AG09319 (cell line): ENCODE measurements around the gene SNRNP70.
"Not testable (repeated sequence)": the region's sequence is repeated elsewhere in the genome, so short reads cannot be mapped to it uniquely, and the experiment has no call there.

Experiments
- DNase-seq: peaks from one replicate; pipeline ENCODE4 v3.0.0-alpha.2; 2010; ENCODE audit warnings: low read depth; ENCODE audit errors: extremely low read depth
- TF ChIP-seq, protein P1 (sequence below): IDR thresholded peaks from 2 replicates; pipeline ENCODE4 v1.5.1; 2011; ENCODE audit warnings: low read depth, mild to moderate bottlenecking, inconsistent platforms, low read length, moderate library complexity

Gene SNRNP70, protein sequence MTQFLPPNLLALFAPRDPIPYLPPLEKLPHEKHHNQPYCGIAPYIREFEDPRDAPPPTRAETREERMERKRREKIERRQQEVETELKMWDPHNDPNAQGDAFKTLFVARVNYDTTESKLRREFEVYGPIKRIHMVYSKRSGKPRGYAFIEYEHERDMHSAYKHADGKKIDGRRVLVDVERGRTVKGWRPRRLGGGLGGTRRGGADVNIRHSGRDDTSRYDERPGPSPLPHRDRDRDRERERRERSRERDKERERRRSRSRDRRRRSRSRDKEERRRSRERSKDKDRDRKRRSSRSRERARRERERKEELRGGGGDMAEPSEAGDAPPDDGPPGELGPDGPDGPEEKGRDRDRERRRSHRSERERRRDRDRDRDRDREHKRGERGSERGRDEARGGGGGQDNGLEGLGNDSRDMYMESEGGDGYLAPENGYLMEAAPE

DNA sequence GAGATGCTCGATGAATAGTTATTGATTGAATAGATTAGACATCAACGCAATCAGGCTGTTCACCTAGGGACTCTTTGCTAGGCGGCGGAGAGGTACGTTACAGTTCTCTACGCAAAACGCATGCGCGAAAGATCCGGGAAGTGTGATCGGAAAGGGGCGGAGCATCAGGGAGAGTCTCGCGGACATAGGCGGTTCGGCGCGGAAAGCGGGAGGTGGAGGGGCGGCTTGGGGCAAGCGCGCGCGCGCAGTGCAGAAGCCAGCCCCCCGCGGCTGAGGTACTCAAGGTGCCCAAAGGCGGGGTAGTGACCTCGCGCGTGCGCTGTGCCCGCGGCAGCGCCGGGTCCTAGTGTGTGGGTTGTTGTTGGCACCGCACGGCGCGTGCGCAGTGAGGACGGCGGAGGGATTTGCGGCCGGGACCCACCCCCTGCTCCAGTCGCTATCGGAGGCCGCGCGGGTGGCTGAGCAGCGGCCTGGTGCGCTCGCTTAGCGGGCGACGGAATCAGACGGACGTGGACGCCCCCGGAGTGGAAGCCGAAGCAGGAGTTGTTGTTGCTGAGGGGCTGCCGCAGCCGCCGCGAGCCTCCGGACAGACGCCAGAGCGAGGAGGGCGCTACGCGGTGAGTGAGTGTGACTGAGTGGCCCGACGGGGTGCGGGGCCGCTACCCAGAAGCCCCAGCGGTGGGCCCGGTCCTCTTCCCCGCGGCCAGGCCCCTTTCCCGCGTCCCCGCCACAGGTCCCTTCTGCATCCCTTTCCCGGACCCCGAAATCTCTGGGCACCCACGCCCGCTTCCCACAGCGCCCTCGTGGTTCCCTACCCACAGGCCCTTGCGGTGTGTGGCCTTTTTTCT, at the start of gene SNRNP70:
Gene SNRNP70, plus strand, starts transcription at position 432 of the 848 bp plus-strand sequence. CDS start 964 bp downstream, outside the sequence.
- TF ChIP-seq, protein P1, sequence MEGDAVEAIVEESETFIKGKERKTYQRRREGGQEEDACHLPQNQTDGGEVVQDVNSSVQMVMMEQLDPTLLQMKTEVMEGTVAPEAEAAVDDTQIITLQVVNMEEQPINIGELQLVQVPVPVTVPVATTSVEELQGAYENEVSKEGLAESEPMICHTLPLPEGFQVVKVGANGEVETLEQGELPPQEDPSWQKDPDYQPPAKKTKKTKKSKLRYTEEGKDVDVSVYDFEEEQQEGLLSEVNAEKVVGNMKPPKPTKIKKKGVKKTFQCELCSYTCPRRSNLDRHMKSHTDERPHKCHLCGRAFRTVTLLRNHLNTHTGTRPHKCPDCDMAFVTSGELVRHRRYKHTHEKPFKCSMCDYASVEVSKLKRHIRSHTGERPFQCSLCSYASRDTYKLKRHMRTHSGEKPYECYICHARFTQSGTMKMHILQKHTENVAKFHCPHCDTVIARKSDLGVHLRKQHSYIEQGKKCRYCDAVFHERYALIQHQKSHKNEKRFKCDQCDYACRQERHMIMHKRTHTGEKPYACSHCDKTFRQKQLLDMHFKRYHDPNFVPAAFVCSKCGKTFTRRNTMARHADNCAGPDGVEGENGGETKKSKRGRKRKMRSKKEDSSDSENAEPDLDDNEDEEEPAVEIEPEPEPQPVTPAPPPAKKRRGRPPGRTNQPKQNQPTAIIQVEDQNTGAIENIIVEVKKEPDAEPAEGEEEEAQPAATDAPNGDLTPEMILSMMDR: no peak
- peak; percentile 100 for DNase-seq

DNA sequence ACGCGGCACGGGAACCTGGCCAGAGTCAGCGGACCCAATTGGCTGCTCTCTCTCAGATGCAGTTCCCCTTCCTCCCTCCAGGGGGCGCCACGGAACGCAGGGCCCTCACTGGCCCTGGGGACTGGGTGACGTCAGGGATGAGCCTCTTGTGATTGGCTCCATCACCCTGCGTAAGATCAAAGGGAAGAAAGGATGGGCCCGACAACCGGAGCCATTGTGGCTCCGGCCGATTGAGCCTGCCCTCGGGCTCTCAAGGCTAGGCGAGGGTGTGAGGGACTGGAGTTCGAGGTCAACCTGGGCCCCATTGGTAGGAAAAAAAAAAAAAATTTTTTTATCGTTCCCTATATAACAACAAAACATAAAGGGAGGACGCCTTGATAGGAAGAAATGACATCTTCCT, 48.4 kb upstream of the SNRNP70 start, which contains the start of gene CGB1:
Gene CGB1, minus strand, starts transcription at position 81 of the 400 bp plus-strand sequence. CDS start 184 bp downstream, outside the sequence.
- DNase-seq: not testable (repeated sequence)

DNA sequence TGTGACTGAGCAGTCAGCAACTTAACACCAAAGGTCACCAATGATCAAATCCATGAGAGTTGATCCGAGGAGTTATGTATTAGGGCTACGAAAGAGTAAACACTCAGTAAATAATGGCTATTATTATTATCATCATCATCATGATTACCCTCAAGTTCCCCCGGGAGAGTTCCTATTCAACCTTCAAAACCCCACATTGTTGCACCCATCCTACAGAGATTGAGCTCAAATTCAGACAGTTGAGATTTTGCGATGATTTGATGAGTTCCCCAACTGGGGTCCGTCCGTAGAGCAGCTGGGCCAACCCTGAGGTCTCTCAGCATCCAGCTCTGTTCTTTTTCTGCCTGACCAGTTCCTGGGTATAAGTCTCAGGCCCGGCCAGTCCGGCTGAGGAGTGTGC, 47.1 kb upstream of the SNRNP70 start:
- not testable (repeated sequence) for DNase-seq

DNA sequence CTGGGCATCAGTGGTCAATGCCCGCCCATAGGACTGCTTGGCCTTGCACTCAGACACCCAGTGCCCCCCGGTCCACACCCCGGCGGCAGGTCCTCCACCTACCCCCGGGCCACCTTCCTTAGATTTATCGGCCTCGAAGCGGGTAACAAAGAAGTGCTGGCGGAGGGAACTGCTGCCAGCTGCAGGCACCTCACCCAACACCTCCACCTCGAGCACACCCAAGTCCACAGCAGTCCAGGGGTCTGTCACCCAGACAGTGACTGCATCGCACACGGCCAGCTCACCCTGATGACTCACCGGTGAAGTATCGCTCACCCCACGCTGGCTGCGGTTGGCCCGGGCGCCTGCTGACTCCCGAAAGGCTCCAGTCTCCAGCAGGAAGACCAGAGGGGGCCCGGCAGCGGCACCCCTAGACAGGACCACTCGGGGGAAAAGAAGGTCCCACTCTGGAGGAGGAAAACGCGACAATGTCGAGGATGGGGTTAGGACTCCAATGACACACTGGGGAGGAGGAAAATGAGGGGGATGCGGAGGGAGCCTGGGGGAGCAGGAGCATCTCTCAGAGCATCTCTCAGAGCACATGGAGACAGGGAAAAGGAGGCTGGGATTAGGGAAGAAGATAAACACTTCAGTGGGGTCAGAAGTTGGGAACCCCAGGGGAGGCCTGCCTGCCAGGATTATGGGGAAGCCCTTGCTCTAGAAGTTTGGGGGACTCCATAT, 46.5 kb upstream of the SNRNP70 start:
- not testable (repeated sequence) for DNase-seq

DNA sequence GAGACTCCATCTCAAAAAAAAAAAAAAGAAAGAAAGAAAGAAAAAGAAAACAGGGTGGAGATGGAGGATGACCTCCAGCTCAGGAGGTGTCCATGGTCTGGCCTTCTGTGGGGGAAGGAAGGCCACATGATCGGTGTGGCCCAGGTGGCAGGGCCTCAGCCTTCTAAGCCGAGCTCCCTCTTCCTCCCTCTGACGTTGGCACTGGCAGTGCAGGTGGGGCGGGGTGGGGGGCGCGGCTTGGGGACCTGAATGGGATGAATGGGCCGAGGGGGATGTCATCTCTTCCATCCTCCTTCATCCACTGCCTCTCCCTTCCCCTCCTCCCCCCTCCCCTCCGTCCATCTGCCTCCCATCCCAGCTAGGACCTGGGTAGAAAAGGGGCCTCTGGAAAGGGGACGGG, 45.5 kb upstream of the SNRNP70 start:
- not testable (repeated sequence) for DNase-seq

DNA sequence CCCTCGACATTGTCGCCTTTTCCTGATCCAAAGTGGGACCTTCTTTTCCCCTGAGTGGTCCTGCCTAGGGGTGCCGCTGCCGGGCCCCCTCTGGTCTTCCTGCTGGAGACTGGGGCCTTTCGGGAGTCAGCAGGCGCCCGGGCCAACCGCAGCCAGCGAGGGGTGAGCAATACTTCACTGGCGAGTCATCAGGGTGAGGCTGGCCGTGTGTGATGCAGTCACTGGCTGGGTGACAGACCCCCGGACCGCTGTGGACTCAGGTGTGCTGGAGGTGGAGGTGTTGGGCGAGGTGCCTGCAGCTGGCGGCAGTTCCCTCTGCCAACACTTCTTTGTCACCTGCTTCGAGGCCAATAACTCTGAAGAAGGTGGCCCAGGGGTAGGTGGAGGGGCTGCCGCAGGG, 43.1 kb upstream of the SNRNP70 start:
- TF ChIP-seq, protein P1: no peak
- DNase-seq: no peak

DNA sequence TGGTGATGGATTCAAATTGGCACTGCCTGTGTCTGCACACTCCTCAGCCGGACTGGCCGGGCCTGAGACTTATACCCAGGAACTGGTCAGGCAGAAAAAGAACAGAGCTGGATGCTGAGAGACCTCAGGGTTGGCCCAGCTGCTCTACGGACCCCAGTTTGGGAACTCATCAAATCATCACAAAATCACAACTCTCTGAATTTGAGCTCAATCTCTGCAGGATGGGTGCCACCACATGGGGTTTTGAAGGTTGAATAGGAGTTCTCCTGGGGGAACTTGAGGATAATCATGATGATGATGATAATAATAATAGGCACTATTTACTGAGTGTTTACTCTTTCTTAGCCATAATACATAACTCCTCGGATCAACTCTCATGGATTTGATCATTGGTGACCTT, 42.6 kb upstream of the SNRNP70 start:
- not testable (repeated sequence) for DNase-seq

DNA sequence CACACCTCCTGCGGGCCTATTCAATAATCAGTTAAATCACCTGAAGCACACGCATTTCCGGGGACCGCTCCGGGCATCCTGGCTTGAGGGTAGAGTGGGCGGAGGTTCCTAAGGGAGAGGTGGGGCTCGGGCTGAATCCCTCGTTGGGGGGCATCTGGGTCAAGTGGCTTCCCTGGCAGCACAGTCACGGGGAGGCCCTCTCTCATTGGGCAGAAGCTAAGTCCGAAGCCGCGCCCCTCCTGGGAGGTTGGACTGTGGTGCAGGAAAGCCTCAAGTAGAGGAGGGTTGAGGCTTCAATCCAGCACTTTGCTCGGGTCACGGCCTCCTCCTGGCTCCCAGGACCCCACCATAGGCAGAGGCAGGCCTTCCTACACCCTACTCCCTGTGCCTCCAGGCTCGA, 41.7 kb upstream of the SNRNP70 start, which contains the start of gene CGB5:
Gene CGB5, plus strand, starts transcription at position 301 of the 400 bp plus-strand sequence. CDS start 362 bp downstream, outside the sequence.
- DNase-seq: not testable (repeated sequence)

DNA sequence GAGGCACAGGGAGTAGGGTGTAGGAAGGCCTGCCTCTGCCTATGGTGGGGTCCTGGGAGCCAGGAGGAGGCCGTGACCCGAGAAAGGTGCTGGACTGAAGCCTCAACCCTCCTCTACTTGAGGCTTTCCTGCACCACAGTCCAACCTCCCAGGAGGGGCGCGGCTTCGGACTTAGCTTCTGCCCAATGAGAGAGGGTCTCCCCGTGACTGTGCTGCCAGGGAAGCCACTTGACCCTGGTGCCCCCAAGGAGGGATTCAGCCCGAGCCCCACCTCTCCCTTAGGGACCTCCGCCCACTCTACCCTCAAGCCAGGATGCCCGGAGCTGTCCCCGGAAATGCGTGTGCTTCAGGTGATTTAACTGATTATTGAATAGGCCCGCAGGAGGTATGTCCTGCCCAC, 36.2 kb upstream of the SNRNP70 start, which contains the start of gene CGB8:
Gene CGB8, minus strand, starts transcription at position 101 of the 400 bp plus-strand sequence. CDS start 372 bp downstream, outside the sequence.
- DNase-seq: not testable (repeated sequence)

DNA sequence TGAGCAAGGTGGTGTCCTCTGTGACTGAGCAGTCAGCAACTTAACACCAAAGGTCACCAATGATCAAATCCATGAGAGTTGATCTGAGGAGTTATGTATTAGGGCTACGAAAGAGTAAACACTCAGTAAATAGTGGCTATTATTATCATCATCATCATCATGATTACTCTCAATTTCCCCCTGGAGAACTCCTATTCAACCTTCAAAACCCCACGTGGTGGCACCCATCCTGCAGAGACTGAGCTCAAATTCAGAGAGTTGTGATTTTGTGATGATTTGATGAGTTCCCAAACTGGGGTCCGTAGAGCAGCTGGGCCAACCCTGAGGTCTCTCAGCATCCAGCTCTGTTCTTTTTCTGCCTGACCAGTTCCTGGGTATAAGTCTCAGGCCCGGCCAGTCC, 35.4 kb upstream of the SNRNP70 start:
- DNase-seq: not testable (repeated sequence)

DNA sequence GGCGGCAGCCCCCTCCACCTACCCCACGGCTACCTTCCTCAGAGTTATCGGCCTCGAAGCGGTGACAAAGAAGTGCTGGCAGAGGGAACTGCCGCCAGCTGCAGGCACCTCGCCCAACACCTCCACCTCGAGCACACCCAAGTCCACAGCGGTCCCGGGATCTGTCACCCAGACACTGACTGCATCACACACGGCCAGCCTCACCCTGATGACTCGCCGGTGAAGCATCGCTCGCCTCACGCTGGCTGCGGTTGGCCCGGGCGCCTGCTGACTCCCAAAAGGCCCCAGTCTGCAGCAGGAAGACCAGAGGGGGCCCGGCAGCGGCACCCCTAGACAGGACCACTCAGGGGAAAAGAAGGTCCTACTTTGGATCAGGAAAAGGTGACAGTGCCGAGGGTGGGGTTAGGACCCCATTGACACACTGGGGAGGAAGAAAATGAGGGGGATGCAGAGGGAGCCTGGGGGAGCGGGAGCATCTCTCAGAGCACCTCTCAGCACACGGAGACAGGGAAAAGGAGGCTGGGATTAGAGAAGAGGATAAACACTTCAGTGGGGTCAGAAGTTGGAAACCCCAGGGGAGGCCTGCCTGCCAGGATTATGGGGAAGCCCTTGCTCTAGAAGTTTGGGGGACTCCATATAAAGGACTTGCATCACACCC, 34.7 kb upstream of the SNRNP70 start:
- not testable (repeated sequence) for DNase-seq
